Measurements from ENCODE around the gene CACNA1C.
A peak's percentile ranks its signal among the peaks of the same experiment; 100 is the strongest.

The CACNA1C gene

DNA sequence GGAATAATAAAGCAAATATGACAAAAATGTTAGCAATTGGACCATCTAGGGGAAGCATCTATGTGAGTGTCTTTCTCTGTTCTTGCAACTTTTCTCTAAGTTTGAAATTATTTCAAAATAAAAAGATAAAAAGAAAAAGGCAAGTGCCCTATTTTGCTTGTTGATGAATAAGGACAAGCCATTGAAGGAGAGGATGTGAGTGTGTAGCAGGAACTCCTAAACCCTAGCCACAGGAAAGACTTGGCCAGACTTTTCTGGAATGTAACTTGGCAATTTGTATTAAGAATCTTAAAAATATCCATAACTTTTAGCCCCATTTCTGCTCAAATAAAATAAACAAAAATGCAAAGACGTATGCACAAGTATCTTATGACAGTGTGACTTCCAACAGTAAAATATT is 279.4 kb downstream of the CACNA1C start:
- peak; percentile 73 for DNase-seq

DNA sequence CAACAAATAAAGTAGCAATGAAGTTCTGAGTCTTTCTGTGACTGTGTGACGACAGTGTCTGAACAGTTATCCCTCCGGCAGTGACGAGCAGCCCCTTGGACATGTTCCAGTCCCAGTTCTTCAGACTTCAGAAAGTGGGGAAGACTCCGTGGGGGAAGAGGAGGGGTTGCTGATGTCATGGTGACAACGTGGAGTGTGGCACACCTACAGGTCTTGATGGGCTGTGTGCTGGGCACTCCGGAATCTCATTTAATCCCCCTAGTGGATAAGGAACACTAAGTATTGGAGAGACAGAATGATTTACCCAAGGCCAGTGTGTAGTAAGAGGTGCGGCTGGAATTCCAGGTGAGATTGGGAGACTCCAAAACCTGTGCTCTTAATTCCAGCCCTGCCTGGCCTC is 280.2 kb downstream of the CACNA1C start:
- peak; percentile 43 for DNase-seq

DNA sequence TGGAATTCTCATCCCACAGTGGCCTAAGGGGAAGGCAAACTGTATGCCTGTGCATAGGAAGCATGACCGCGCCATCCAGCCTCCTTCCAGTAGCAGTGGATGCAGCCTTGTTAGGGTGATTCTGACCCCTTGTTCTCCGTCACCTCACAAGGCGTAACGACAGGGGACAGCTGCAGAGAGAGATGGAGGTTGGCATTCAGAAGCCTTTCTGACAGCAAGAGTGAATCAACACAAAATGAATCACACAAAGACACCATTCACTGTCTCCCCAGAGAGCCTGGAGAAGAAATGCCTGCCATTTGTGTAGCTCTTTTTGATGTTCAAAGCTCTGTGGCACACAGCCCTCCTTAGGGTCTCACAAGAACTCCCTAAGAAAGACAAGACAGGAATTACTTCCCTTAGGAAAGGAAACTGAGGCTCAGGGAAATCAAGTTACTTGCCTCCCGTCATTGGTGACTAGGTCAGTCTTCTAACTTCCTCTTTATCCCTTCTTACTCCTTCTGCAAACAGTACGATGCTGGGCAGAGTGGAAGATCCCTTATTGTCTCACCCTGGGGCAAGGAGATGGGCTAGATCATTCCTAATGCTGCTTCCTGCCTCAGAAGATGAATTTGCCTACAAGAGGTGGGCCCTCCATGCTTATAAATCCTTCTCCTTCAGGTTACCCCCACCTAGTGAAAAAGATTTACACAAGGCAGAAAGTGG is 280.9 kb downstream of the CACNA1C start:
- DNase-seq, result no peak

DNA sequence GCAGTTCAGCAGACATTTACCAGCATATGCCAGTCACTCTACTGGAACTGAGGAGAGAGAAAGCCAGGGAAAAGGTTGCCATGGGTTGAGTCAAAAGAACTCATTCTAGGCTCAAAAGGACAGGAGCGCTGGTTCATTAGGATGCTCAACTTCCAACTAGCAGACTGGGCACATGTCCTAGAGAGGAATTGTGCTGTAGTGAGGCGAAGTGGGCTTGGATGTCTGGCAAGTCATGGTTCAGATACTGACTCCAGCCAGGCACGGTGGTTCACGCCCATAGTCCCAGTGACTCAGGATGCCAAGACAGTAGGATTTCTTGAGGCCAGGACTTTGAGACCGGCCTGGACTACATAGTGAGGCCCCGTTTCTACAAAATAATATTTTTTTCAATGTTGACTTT is 281.5 kb downstream of the CACNA1C start:
- no peak for DNase-seq

DNA sequence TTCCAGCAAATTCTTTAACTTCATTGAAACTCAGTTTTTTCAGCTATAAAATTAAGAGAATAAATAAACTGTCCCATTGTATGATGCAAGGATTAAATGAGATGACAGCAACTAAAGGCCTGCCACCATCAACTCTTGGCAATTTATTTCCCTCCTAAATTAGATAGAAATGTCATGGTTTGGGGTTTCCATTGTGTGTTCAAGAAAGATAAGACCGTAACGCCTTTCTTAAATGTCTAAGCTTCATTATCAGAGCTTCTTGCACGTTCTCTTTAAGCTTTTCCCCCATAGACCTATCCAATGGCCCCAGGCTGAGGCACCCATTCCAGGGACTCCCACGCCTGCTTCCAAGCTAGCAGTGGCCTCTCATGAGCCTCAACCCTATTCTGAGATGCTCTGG is 281.9 kb downstream of the CACNA1C start:
- no peak for DNase-seq

DNA sequence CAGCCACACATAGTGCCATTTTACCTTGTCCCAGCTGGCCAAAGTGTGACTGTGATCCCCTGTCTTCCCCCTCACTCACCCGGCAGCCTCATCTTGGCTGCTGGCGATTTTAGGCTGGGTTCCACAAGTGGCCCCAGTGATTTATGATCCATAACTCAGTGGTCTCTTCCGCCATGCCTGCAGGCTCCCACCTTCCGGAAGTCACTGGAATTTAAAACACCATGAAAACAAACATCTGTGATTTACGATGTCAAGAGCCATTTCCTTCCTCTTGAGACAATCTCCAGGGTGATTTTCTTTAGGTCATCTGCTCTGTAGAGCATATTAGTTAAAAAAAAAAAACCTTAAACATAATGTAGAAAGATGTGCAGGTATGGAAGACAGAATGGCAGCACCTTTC is 282.3 kb downstream of the CACNA1C start:
- DNase-seq, result no peak

DNA sequence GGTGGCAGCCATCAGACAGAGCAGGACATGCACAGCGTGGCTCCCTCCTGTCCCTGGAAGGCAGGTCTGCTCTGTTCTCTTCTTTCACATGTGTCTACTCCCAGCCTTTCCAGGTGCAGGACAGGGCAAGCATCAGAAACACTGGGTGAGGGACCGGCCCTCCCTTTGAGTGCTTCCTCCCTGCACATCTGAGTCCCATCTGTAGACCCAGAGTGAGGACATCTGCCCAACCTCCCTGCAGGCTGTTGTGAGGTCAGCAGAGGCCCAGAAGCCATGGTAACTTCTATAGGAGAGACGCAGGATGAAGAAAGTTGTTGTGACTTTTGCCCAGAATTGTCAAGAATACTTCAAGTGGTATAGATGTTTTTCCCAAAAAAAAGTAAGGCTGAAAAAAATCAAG is 282.7 kb downstream of the CACNA1C start:
- peak; percentile 51 for DNase-seq

DNA sequence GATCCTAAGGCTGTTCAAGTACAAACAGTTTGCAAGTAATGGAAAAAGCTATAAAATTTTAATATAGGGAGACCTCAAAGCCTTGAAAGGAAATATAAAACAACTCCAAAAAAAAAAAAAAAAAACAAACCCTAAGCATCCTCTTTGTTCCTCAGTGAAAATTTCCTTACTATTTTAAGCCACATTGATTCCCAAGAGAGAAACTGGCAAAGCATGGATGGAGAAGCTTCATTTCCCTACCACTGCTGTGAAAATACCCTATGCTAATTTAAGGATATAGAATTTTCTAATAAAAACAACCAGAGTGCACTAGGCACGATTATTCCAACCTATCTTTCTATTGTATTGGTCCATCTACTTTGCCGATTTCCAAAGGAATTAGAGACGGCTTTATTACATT is 283.1 kb downstream of the CACNA1C start:
- peak; percentile 41 for DNase-seq

DNA sequence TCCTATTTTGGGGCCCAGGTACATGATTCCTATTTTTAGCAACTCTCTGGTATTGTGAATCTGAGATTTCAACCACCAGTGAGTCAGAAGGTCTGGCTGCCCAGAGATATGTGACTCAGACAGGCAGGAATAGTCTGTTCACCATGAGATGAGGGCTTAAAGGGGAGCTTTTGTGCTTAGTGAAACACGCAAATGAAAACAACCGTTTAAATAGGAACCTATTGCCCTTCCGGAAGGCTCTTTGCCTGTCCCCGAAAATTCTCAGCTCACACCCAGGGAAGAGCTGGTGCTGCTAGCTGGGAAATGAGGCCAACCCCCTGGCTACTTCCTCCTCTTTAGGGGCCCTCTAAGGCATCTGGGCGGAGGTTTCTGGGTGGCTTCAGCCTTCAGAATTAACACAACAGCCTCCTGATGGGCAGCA is 283.6 kb downstream of the CACNA1C start:
- peak; percentile 98 for DNase-seq

DNA sequence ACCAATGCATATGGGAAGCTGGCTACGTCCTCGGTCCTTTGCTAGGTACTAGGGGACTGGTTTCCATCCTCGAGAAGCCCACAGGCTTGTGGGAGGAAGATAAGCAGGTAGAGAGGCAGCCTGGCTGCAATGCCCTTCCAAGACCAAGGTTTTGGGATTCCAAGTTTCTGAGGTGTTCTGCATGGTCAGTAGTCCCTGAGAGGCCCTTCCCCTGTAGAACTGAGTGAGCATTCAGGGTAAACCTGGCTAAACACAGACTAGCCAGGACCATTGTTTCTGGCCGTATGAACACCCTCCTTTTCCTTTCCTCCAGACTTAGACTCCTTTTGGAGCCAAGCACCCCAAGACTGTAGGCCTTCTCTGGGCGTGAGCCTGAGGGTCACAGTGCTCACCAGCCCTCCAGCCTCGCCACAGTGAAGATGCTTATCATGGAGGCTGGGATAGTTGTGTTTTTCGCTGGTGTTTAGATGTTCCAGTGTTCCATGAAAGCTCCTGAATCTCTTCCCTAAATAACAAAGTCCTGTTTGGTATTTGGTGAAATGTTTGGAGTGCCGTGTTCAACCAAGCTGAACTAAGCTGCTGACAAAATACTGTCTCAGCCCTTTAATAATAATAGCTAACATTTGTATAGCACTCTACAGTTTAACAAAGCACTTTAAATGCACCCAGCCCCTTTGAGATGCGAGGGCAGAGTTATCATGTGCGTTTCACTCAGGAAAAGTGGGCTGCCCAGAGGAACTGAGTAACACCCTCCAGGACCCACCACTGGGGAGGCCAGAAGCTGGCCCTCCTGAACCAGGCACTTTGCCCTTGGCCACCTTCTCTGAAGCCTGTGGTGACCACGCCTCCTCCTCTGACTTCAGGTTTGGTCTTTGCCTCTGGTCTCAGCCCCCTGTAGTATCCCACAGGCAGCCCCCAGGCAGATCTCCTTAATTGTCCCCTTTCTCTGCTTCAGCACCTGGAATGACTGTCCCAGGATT is 284.5 kb downstream of the CACNA1C start:
- DNase-seq, result no peak

DNA sequence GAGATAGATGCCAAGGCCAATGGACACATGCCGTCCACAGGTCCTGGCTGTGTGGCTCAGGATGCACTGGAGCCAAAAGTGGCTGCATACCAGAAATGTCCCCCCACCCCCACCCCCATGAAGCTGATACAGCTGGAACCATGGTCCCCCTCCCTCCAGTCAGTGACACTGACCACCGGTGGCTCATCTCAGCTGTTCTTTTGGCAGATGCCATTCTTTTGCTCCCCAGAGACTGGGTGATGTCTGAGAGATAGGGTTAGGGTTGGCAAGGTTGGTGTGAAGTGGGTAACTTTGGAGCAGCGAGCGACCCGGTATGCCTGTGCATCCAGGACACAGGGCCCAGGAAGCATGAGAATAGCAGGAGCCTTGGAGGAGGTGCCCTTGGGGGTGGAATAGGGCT is 285.6 kb downstream of the CACNA1C start:
- DNase-seq, result no peak

DNA sequence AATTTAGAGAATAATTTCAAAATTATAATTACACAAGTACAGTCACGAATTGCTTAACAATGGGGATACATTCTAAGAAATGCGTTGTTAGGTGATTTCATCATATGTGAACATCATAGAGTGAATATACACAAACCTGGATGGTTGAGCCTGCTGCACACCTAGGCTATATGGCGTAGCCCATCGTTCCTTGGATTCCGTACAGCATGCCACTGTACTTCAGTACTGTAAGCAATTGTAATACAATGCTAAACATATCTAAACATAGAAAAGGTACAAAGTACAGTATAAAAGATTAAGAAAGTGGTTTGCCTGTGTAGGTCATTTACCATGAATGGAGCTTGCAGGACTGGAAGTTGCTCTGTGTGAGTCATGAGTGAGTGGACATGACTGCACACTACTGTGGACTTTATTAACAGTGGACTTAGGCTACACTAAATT is 286.2 kb downstream of the CACNA1C start:
- peak; percentile 75 for DNase-seq

DNA sequence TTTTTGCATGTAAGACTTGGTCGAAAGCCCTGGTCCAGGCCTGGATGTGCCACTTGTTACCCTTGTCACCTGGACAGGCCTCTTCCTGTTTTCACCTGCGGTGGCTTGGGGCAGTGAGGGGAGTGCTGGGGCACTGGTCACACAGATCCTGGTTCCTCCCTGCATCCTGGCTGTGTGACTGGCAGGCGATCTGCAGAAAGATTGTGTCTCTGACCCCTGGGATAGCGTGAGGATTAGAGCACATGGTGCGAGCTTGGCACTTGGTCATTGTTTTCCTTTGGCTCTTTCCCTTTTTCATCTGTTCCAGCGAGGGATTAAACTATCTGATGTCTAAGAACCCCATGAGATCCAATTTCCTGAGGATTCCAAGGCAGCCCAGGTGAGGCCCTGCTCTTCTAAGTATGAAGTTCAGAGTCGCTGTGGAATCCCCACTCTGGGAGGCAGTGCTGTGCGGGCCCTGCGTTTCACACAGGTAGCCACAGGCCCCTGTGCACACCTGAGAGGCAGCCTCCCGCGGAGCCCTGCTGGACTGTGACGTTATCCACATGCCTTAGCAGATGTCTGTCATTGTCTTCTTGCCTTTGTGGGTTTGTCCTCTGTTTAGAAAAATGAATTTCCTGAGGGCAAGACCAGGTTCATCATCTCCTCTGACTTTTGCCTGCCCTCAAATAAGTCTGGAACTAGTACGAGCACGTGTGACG is 288.4 kb downstream of the CACNA1C start:
- DNase-seq, result no peak

DNA sequence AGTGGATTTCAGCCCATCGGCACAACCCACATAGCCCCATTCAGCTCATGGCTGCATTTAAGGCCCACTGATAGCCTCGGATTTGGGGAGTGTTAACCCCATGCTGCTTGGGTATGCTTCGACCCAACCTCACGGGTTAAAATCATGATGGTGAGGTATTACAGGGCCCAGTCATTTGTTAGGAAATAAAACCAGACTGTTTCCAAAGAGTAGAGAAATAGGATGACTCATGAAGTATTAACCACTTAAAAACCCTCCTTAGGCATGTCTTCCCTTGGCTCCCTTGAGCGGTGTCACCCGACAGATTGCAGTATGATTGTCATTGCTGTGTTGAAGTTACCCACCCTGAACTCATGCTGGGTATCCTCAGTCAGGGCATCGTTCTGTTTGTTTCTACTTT is 289.1 kb downstream of the CACNA1C start:
- DNase-seq, result peak; percentile 85

DNA sequence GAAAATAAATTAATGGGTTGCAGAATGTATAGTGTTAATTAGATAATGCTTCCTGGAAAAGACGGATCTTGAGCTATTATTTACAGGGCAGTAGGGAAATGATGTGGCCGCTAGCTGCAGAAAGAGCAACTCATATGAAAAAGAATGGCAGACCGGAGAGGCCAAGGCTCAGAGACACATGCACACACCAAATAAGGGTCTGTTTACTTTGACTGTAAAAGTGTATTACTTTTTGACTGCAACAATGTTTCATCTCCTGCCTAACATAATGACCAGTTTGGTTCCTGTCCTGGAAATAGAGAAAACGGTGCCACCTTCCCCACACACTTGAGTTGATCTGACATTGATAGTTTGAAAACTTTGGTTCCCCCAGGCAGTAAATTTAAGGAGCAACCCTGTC is 290.9 kb downstream of the CACNA1C start:
- DNase-seq, result no peak

DNA sequence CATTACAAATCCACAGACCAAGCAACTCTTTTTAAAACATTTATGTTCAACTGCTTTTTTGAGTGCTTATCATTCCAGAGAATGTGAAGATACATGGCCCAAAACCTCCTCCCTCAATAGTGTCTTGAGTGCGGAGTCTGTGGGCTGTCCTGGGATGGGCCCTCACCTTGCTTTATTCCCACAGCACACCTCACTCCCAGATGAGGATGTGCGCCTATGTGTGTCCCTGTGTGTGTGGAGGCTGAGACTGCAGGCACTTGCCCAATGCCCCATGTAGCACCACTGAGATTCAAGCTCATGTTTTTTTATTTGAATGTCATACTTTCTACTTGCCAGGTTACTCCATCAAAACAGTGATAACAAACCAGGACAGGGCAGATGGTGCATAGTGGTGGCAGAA is 291.7 kb downstream of the CACNA1C start:
- DNase-seq, result no peak

DNA sequence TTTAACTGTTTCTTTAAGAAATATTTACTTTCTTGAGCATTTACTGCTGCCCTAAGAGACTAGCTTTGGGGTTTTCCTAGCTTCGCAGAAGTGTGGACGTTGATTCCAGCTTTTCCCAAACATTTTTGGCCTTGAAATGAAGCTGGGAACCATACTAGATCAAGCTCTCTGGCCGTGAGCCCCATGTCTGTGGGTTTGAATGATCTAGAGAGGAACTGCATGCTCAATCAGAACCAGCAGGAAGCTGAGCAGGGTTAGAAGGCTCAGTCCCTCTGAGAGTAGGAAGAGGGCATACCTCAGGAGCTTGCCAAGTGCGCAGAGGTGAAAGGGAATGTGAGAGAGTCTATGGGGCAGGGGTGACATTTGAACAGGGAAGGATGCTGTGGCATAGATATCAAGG is 292.1 kb downstream of the CACNA1C start:
- DNase-seq, result no peak

DNA sequence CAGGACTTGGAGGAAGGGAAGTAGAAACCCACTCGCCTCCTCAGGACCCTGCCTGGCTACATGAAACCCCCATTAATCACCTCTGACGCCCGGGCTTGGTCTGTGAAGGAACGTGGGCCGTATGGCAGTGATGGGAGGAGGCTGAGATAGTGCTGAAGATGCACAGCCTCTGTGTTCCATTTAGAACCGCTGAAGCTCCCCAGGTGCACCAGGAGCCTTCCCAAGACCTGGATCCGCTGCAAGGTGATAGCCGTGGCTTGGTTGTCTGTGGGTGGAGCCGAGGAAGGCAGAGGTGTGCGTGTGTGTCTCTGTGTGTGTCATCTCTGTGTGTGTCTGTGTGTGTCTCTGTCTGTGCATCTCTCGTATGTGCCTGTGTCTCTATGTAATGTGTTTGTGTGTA is 293.1 kb downstream of the CACNA1C start:
- no peak for DNase-seq

DNA sequence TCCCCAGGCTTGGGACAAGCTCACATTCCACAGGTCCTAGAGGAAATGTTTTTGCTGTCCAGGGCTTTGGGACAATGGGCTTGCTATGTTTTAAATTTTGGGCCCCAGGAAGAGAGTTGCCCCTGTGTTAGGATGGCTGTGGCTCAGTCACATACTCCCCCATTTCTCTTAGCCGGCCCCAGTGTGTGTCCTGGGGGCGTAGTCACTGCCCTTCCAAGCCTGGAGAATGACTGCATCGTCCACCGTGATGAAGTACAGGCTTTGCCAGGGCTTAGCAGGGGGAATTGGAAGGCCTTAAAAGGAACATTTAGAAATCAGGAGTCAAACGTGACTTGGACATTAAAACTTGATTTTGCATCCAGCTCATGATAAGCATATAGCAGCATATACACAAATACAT is 293.6 kb downstream of the CACNA1C start:
- DNase-seq, result no peak

DNA sequence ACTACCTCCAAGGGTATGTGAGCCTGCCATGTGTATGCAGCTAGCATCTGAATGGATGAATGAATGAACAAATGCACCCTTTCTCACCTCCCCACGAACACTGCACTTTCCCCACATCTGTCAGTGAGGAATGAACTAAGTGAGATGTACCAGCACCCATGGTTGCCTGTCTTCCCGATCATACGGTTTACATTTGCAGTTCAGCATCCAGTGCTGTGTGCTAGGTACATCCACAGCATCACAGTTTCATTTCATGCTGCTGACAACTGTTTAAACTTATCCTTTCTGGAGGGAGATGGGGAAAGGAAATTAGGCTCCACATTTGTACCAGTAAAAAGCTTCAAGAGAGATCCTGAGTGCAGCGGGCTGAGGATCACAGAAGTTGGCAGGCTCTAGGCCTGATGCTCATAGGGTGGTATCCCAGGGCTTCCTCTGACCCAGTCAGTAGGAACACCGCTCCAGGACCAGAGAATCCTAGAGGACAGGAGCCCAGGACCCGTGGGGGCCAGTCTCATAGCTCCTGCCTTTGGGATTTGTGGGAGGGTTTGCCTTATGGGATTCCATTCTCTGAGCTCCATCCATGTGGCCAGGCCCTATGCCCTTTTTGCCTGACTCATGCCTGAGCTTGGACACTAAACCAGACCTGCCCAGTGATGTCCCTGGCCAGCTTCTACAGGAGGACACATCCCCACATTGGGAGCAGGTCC is 294.5 kb downstream of the CACNA1C start:
- no peak for DNase-seq

DNA sequence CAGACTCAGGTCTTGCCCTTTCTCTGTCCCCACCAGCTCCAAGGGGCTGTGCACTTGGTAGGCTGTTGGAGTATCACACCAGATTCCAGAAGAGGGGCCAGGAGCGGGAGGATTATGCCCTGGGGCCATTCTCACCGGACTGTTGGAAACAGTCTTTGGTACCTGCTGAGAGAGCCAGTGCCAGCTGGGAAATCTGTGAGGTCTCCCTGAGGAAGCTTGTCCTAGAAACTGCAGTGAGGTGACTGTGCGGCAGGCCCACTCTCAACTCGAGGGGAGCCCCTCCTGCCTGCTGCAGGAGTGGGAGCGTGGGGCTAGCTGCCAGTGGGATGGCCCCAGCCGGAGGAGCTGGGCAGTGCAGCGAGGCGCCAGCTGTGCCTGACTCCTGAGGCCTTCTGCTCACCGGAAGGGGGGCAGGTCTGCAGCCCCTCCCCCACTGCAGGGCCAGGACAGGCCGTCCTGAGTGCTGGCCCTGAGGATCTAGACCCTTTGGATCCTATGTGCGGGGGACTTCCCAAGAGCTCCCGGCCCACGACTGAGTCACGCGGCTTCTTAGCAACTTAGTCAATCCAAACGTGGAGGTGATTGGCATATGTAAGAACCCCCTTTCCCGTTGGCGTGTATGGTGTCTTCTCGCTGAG is 295.2 kb downstream of the CACNA1C start:
- DNase-seq, result no peak

DNA sequence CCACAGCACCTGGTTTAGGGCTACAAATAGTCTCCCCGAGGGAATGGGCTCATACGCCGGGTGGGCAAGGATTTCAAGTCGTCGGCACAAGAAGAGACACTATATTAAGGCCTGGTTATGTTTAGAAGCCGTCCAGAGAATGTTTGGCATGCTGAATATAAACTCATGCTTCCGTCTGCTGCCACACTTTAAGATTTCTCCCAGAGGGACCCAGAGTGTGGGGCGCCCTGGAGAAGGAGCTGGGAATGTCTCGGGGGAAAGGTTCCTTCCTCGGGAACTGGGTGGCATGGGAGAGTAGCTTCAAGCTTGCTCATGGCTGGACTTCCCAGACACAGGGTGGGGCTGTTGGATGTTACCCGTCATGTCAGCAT is 295.7 kb downstream of the CACNA1C start:
- no peak for DNase-seq
